ENCODE results near the gene KCNQ2. TPM values are rescaled to one million over a fixed set of nuclear protein-coding genes. Genes with fewer than 3 reads are reported as not detected.
A peak's percentile ranks its signal among the peaks of the same experiment; 100 is the strongest.

The KCNQ2 gene
- total and polyA plus RNA-seq, 4 donors, result 30.7 to 155 (median 103) TPM

DNA sequence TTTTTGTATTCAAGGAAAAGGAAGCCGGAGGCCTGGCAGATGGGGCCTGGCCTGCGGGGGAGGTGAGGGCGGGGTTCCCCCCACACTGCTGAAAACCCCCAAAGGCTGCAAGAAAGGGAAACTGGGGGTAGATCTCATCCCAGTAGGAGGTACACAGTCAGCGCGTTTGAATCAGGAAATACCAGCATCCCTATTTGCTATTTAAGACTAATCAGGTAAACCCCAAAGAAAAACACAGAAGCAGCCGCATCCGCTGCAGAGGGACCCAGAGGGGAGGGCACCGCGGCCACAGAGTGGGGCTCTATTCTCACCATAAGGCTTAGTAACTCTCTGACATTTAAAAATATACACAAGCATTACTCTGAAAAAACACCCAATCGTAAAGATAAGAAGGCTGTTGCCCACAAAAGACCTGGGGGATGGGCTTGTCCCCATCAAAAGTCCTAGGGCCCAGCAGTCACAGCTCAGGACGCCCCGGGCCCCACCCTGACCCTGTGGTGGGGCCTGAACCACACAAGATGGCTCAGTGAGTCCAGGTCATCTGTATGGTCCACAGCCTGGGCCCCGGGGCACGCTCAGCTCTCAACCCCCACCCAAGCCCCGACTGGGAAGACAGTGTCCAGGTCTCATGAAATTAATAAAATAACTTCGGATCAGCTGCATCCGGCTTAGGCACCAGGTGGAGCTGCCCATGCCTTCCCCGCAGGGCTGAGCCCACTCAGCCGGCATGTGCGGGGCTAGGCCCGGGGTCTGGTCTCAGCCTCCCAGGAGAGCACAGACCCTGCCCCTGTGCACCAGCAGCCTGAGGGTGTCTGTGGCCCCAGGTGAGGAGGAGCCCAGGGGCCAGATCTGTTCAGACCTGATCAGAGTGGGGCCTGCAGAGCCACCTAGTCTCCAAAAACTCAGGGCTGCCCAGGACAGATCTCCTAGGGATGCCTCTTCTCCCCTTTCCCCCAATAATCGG, 31.0 kb downstream of the KCNQ2 start:
- no peak for DNase-seq (ENCODE audit: low read depth in 4 of 6, low spot score in 6 of 6)
- H3K4me3 ChIP-seq (ENCODE audit: low read depth, low read length), result no peak overlapping the region
- H3K27ac ChIP-seq (ENCODE audit: low read depth, low read length), result no peak overlapping the region
- no peaks in the 10 kb centered on the region for H3K27me3 ChIP-seq (ENCODE audit: control insufficient read depth, insufficient read depth, low read length)
- no peaks in the 10 kb centered on the region for H3K9me3 ChIP-seq (ENCODE audit: control insufficient read depth, insufficient read depth, low read length)
- H3K4me1 ChIP-seq (ENCODE audit: control insufficient read depth, insufficient read depth, low read length), result peaks cover 26% of the 10 kb centered on the region
- H3K36me3 ChIP-seq (ENCODE audit: control insufficient read depth, insufficient read depth, low read length), result peaks cover 65% of the 10 kb centered on the region
- 69% methylated on average over 17 of the region's 22 CpGs for whole genome bisulfite sequencing (ENCODE audit: insufficient coverage)

DNA sequence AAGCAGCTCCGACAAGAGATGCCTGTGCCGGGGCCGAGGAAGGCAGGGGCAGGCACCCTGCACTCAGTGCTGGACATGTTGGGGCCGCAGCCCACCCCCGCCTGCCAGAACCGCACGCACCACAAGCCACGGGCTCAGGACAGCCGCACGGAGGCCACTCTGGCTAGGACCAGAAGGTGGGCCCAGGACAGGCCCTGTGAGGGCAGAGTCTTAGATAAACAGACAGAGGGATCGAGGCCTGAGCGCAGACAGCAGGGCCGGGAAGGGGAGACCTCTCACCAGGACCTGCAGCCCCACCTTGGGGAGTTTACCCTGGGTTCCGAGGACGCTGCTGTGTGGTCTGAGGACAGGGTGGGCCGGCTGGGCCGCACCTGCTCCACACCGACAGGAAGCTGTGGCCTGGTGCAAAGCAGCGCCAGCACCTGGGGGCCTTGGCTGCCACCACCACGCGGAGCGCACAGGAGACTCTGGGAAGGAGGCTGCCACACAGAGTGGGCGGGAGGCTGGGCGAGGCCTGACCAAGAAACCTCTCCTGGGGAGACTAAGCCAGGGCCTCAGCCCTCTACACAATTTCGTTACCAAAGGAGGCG, 32.0 kb downstream of the KCNQ2 start:
- H3K4me3 ChIP-seq (ENCODE audit: low read depth, low read length), result no peak overlapping the region
- peaks cover 65% of the 10 kb centered on the region for H3K36me3 ChIP-seq (ENCODE audit: control insufficient read depth, insufficient read depth, low read length)
- H3K27me3 ChIP-seq (ENCODE audit: control insufficient read depth, insufficient read depth, low read length), result no peaks in the 10 kb centered on the region
- H3K4me1 ChIP-seq (ENCODE audit: control insufficient read depth, insufficient read depth, low read length), result peaks cover 21% of the 10 kb centered on the region
- DNase-seq (ENCODE audit: low read depth in 4 of 6, low spot score in 6 of 6), result no peak
- no peaks in the 10 kb centered on the region for H3K9me3 ChIP-seq (ENCODE audit: control insufficient read depth, insufficient read depth, low read length)
- WGBS (ENCODE audit: insufficient coverage), result 87% methylated on average over 24 of the region's 26 CpGs
- no peak overlapping the region for H3K27ac ChIP-seq (ENCODE audit: low read depth, low read length)

DNA sequence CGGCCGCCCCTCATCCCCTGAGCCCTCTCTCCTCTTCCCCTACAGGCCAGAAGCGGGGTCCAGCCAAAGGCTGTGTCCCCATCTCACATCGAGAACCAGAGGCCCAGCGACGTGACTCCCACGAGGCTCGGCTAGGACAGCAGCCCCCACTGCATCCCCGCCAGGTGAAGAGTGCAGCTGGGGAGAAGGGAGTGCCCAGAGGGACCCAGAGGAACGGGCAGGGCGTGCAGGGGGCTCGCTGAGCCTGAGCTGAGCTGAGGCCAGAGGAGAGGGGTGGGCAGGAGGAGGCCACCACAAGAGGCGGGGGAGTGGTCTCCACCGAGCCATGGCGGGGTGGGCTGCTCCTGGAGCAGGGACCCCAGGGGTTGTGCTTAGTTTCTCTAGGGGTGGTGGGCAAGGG, 32.6 kb downstream of the KCNQ2 start:
- no peak overlapping the region for H3K27ac ChIP-seq (ENCODE audit: low read depth, low read length)
- H3K36me3 ChIP-seq (ENCODE audit: control insufficient read depth, insufficient read depth, low read length), result peaks cover 59% of the 10 kb centered on the region
- no peak overlapping the region for H3K4me3 ChIP-seq (ENCODE audit: low read depth, low read length)
- no peaks in the 10 kb centered on the region for H3K9me3 ChIP-seq (ENCODE audit: control insufficient read depth, insufficient read depth, low read length)
- WGBS (ENCODE audit: insufficient coverage), result 92% methylated on average over 14 of the region's 15 CpGs
- DNase-seq (ENCODE audit: low read depth in 4 of 6, low spot score in 6 of 6), result no peak
- peaks cover 21% of the 10 kb centered on the region for H3K4me1 ChIP-seq (ENCODE audit: control insufficient read depth, insufficient read depth, low read length)
- H3K27me3 ChIP-seq (ENCODE audit: control insufficient read depth, insufficient read depth, low read length), result no peaks in the 10 kb centered on the region

DNA sequence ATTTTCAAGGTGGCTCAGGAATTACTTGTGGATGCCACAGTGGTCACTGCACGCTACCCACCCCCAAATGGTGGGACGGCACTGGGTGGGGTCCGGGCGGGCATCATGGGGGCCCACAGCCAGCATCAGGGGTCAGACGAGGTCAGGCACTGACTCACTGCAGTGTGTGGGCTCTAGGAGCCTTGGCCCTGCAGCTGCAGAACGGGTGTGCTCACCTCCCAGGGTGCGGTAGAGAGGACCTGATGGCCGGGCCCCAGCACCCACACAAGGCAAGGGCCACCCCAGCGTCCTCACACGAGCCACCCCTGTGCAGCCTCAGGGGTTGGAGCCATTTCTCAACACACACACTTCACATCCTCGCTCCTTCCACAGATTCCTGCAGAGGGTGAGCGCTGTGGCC, 34.3 kb downstream of the KCNQ2 start:
- no peak overlapping the region for H3K4me3 ChIP-seq (ENCODE audit: low read depth, low read length)
- no peaks in the 10 kb centered on the region for H3K9me3 ChIP-seq (ENCODE audit: control insufficient read depth, insufficient read depth, low read length)
- H3K27me3 ChIP-seq (ENCODE audit: control insufficient read depth, insufficient read depth, low read length), result no peaks in the 10 kb centered on the region
- peaks cover 60% of the 10 kb centered on the region for H3K36me3 ChIP-seq (ENCODE audit: control insufficient read depth, insufficient read depth, low read length)
- peaks cover 25% of the 10 kb centered on the region for H3K4me1 ChIP-seq (ENCODE audit: control insufficient read depth, insufficient read depth, low read length)
- no peak overlapping the region for H3K27ac ChIP-seq (ENCODE audit: low read depth, low read length)
- 93% methylated on average over 12 of the region's 12 CpGs for WGBS (ENCODE audit: insufficient coverage)
- no peak for DNase-seq (ENCODE audit: low read depth in 4 of 6, low spot score in 6 of 6)

DNA sequence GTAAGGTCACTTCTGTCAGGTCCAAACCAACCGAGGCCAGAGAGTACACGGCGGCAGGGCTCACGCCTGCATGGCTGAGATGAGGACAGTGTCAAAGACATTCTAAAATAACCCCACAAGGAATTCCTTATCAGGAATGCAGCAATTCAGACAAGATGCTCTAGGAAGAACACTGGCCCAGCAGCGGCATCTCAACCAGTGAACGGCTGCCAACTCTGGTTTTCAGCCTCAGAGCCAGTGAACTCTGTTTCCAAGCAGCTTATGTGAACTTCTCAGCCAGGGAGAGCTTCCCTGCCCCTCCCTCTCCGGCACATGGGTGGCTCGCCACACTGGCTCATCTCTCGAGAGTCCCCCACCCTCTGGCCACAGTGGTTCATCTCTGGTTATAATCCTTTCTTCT, 36.9 kb downstream of the KCNQ2 start:
- no peak overlapping the region for H3K4me3 ChIP-seq (ENCODE audit: low read depth, low read length)
- peaks cover 15% of the 10 kb centered on the region for H3K4me1 ChIP-seq (ENCODE audit: control insufficient read depth, insufficient read depth, low read length)
- no peaks in the 10 kb centered on the region for H3K9me3 ChIP-seq (ENCODE audit: control insufficient read depth, insufficient read depth, low read length)
- H3K36me3 ChIP-seq (ENCODE audit: control insufficient read depth, insufficient read depth, low read length), result peaks cover 68% of the 10 kb centered on the region
- WGBS (ENCODE audit: insufficient coverage), result 60% methylated on average over 6 of the region's 9 CpGs
- no peak overlapping the region for H3K27ac ChIP-seq (ENCODE audit: low read depth, low read length)
- DNase-seq (ENCODE audit: low read depth in 4 of 6, low spot score in 6 of 6), result peak in 2 of 6 donors; percentile 42 to 81
- H3K27me3 ChIP-seq (ENCODE audit: control insufficient read depth, insufficient read depth, low read length), result no peaks in the 10 kb centered on the region

DNA sequence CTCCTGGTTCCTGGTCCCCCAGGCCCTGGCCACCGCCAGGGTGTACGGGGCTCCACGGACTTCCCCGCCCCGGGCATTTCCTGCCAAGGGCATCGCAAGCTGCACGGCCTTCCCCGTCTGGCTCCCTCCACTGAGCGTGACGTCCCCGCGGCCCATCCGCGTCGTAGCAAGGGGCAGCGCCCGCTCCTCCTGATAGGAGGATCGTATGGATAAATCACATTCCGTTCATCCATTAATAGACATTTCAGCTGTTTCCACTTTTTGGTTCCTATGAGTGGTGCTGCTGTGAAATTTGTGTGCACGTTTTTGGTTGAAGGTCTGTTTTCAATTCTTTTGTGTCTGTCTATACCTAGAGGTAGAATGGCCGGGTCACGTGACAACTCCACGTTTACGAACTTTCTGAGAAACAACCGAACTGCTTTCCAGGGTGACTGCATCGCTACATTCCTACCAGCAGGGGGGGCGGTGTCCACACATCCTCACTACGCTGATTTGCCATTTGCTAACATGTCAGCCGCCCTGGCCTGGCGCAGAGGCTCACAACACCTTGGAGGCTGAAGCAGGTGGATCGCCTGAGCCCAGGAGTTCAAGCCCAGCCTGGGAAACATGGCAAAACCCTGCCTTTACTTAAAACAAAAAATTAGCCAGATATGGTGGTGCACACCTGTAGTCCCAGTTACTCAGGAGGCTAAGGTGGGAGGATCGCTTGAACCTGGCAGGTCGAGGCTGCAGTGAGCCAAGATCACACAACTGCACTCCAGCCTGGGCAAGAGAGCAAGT, 37.7 kb downstream of the KCNQ2 start:
- Histone ChIP-seq H3K27ac (ENCODE audit: low read depth, low read length) (no peak overlapping the region), H3K4me3 (ENCODE audit: low read depth, low read length) (no peak overlapping the region), H3K4me1 (ENCODE audit: control insufficient read depth, insufficient read depth, low read length) (peaks cover 15% of the 10 kb centered on the region), H3K27me3 (ENCODE audit: control insufficient read depth, insufficient read depth, low read length) (no peaks in the 10 kb centered on the region), H3K9me3 (ENCODE audit: control insufficient read depth, insufficient read depth, low read length) (no peaks in the 10 kb centered on the region), H3K36me3 (ENCODE audit: control insufficient read depth, insufficient read depth, low read length) (peaks cover 68% of the 10 kb centered on the region)
- peak in 5 of 6 donors; percentile 43 to 96 (median 69) for DNase-seq (ENCODE audit: low read depth in 4 of 6, low spot score in 6 of 6)
- WGBS (ENCODE audit: insufficient coverage), result 29% methylated on average over 24 of the region's 33 CpGs

DNA sequence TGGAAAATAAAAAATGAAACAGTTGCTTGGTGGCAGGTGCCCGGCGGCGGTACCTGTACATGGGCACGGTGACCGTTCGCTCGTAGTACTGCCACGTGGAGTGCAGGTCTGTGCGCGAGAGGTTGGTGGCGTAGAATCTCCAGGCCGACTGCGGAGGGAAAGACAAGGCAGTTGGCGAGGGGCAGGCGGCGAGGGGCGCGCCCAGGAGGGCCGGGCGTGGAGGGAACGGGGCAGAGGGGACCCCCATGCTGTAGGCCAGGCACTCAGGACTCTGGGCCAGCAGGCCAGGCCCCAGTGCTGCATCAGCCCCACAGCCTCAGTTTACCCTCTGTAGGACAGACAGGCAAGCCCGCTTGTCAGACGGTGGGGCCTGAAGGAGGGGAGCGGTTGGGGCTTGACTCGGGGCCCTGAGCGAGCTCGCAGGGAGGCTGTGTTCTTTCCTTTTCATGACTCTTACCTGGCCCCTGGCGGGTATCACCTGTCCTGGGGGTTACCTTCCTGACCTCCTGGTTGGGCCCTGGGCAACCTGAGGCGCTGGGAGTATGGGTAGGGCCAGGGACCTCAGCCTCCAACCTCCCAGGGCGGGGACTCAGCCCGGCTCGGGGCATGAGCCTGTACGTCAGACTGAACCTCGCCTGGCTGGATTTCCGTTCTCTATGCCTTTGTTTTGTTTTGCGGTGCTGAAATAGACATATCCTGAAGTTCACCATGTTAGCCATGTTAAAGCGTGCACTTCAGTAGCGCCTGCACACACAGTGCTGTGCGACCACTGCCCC, 38.5 kb downstream of the KCNQ2 start:
- Histone ChIP-seq H3K27me3 (ENCODE audit: control insufficient read depth, insufficient read depth, low read length) (no peaks in the 10 kb centered on the region), H3K4me1 (ENCODE audit: control insufficient read depth, insufficient read depth, low read length) (peaks cover 15% of the 10 kb centered on the region), H3K9me3 (ENCODE audit: control insufficient read depth, insufficient read depth, low read length) (no peaks in the 10 kb centered on the region), H3K4me3 (ENCODE audit: low read depth, low read length) (no peak overlapping the region), H3K36me3 (ENCODE audit: control insufficient read depth, insufficient read depth, low read length) (peaks cover 68% of the 10 kb centered on the region), H3K27ac (ENCODE audit: low read depth, low read length) (no peak overlapping the region)
- WGBS (ENCODE audit: insufficient coverage), result 93% methylated on average over 35 of the region's 39 CpGs
- DNase-seq (ENCODE audit: low read depth in 4 of 6, low spot score in 6 of 6), result no peak

DNA sequence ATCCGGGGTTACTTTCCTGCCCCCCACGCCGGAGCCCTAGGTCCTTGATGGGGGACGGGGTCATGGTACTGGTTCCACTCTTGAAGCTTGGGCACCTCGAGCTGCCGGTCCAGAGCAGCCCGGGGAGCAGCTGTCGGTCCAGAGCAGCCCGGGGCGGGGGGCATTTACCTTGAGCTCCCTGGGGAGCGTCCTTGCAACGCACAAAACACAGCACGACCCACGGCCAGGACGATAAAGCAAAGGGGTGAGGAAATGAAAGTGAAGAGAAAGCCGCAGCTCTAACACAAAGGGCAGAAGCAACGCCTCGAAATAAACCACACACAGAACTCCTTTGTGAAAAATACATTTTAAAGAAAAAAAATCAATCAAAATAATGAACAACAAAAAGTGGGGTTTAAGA, 39.1 kb downstream of the KCNQ2 start:
- Histone ChIP-seq H3K4me1 (ENCODE audit: control insufficient read depth, insufficient read depth, low read length) (peaks cover 15% of the 10 kb centered on the region), H3K4me3 (ENCODE audit: low read depth, low read length) (no peak overlapping the region), H3K36me3 (ENCODE audit: control insufficient read depth, insufficient read depth, low read length) (peaks cover 68% of the 10 kb centered on the region), H3K9me3 (ENCODE audit: control insufficient read depth, insufficient read depth, low read length) (no peaks in the 10 kb centered on the region), H3K27me3 (ENCODE audit: control insufficient read depth, insufficient read depth, low read length) (no peaks in the 10 kb centered on the region), H3K27ac (ENCODE audit: low read depth, low read length) (no peak overlapping the region)
- DNase-seq (ENCODE audit: low read depth in 4 of 6, low spot score in 6 of 6), result no peak
- WGBS (ENCODE audit: insufficient coverage), result 89% methylated on average over 7 of the region's 18 CpGs

Measured in spinal cord (tissue), 10 donors.